GM10847 (cell line): Measurements from ENCODE around the gene DIP2C.

Experiments
- POLR2A ChIP-seq: IDR thresholded peaks from 2 replicates; pipeline ENCODE4 v1.6.1; 2011; ENCODE audit not compliant: insufficient read length; ENCODE audit errors: extremely low read depth

DIP2C gene

GRCh38 chr10:373015-373414 lies 316.5 kb downstream of the DIP2C start:
- TF ChIP-seq POLR2A, result no peak

- no peak for TF ChIP-seq POLR2A
Measured at GRCh38 chr10:372566-372965, 316.9 kb downstream of the DIP2C start.

DNA sequence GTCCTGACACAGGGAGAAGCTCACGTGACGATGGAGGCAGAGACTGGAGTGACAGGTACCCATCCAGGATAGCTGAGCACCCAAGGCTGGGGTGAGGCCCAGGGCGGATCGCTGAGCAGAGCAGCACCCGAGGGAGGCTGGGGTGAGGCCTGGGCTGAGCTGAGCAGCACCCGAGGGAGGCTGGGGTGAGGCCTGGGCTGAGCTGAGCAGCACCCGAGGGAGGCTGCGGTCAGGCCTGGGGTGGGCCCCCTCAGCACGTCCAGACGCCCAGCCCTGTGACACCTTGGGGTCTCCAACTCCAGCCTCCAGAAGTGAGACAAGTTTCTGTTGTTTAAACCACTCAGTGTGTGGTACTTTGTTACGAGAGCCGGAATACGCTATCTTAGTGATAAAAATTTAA lies 318.0 kb downstream of the DIP2C start:
- TF ChIP-seq POLR2A, result no peak

- no peak for TF ChIP-seq POLR2A
Measured at GRCh38 chr10:370449-370825, 319.0 kb downstream of the DIP2C start.

DNA sequence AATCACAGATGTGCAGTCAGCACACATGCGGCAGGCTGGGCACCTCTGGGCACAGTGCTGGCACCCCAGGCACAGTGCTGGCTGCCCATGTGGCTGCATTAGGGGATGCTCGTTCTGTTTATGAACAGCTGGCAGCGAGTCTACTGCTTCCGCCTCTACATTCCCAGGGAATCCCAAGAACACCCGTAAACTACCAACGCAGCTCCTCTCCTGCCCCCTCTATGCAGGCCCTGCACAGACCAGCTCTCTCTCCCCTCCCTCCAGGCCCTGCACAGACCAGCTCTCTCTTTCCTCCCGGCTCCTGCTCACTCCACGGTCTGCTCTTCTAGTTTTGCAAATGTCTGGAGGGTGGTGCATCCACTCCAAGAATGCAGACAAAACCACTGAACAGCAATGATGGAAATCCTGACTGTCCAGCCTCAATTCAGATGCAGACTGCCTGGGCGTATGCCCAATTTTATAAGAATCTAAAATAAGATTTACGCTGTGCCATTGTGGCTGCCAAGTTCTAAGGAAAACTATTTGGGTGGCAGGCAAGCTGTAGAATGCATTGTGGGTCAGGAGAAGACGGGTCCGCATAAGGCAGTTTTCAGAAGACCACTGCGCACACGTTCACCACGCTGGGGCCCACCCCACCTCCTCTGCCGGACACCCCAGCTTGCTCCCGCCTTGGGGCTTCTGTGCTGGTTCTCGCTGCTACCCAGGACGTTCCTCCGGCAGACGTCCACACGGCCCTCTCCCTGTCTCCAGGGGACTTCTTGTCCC lies 319.6 kb downstream of the DIP2C start:
- no peak for TF ChIP-seq POLR2A

GRCh38 chr10:369221-369683 lies 320.2 kb downstream of the DIP2C start:
- no peak for TF ChIP-seq POLR2A

GRCh38 chr10:368579-369220 lies 320.8 kb downstream of the DIP2C start:
- no peak for TF ChIP-seq POLR2A

DNA sequence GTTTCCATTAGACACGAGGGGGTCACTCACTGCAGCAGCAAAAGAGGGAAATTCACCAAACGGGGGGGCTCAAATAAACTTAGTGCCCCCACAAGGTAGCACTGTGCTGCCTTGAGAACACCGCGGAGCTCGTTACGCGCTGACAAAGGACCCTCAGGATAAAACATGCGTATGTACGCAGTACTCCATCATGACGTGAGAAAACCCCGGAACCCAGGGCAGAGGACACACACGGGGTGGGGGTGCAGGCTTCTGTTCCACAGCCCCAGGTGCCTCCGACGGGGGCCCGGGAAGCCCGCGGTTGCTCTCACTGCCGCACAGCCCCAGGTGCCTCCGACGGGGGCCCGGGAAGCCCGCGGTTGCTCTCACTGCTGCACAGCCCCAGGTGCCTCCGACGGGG lies 321.8 kb downstream of the DIP2C start:
- TF ChIP-seq POLR2A, result no peak

DNA sequence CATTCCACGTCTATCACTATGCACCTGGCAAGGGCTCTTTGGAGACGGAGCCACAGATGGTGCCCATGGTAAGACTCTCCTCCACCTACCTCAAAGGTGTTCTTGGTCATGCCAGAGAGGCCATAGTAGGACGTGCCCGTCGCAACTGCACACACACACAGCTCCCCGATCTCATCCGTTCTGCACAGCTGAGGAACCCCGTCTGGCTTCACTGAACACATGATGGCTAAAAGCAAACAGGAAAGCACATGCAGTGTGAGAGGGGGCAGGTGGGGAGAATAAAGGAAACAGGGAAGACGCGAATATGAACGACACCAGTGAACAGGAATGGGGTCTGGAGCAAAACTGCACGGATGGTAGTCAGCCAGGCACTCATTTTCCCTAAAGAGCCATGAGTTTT lies 323.3 kb downstream of the DIP2C start:
- no peak for TF ChIP-seq POLR2A

- no peak for TF ChIP-seq POLR2A
Measured at GRCh38 chr10:364267-364775, 325.1 kb downstream of the DIP2C start.

DNA sequence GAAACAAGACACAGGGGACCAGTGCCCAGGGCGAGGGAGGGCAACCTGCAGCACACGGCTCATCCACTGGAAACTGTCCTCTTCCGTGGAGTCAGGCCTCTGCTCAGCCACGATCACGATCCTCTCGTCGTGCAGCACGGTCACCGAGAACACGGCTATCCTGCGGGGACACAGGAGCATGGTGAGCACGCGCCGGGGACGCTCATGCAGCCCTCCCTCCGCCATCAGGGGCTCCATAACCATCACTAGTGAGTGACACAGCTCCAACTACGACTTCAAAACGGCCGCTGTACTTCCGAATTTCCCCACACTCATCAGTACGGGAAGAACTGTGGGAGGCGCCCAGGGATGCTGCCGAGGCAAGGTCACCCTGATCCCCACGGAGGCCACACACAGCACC lies 326.3 kb downstream of the DIP2C start:
- TF ChIP-seq POLR2A, result no peak

GRCh38 chr10:361203-362081 lies 328.0 kb downstream of the DIP2C start:
- TF ChIP-seq POLR2A, result no peak

DNA sequence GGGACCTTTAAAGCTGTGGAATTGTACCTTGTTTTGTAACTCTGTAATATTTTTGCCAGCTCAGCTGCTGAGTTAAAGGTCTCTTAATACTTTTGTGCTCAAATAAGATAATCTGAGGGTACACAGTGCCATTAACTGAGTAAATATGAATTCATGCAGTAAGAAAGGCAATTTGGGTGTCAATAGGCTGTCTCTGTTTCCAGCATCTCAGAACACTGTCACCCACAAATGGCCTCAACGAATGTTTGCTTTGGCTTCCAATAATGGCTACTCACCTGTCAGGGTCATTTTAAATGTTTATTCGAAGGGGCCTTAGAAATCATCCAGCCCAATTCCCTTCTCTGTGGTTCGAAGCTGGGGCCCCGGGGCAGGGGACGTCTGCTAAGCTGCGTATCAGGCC lies 328.8 kb downstream of the DIP2C start:
- no peak for TF ChIP-seq POLR2A

DNA sequence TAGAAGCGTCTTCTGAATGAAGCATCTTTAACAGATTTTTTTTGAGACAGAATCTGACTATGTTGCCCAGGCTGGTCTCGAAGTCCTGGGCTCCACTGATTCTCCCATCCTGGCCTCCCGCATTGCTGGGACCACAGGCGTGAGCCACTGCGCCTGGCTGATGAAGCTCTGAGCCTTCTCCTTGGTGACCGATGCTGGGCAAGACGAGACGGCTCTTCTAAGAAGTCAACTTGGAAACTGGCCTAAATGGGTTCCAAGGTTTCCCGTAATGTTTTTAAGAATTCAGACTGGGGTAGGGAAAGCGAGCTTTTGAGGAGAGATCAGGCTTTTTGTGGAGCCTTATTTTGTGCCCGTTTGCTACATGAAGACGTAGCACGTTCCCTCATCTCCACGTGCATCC lies 329.7 kb downstream of the DIP2C start:
- no peak for TF ChIP-seq POLR2A

DNA sequence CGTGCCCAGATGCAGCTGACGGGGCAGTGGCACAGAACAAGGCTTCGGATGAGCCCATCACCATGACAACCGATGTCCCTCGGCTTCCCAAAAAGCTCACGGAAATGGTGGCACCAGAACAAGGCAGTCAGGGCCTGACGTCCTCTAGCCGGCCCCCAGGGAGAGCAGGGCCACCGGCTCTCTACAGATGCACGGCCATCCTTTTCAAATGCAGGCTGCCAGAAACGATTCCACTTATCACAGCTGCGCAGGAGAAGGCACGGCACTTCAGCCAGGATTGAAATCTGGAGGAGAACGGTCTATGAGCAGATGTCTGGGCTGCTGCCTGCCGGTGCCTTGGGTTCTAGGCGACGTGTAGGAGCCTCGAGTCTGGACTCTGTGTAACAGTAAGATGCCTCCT lies 330.4 kb downstream of the DIP2C start:
- TF ChIP-seq POLR2A, result no peak
